Liver (tissue), 9 donors: ENCODE data around the gene DOCK9. TPM values are rescaled to one million over a fixed set of nuclear protein-coding genes. Genes with fewer than 3 reads are reported as not detected.

Experiments used
- DNase-seq: peaks from one replicate; pipeline ENCODE4 v3.0.0-alpha.2; 2017; ENCODE audit warnings: low spot score
- H3K27ac ChIP-seq, 2 donors: one replicate each; pipeline ENCODE4 v1.7.0; 2013; ENCODE audit warnings: inconsistent platforms in 2 of 2, low read length in 2 of 2, control low read depth in 1 of 2, low read depth in 1 of 2, mild to moderate bottlenecking in 1 of 2
- H3K27me3 ChIP-seq, 4 donors: one replicate each; pipeline versions ENCODE4 v1.6.1 to v1.7.0; 2013; ENCODE audit warnings: low read length in 3 of 4, inconsistent platforms in 1 of 4, mild to moderate bottlenecking in 1 of 4, moderate library complexity in 1 of 4; ENCODE audit not compliant: control insufficient read depth in 4 of 4, insufficient read depth in 4 of 4
- H3K36me3 ChIP-seq, 4 donors: one replicate each; pipeline versions ENCODE4 v1.6.1 to v1.7.0; 2013; ENCODE audit warnings: low read length in 3 of 4, mild to moderate bottlenecking in 3 of 4, low read depth in 1 of 4, moderate library complexity in 1 of 4; ENCODE audit not compliant: control insufficient read depth in 4 of 4, insufficient read depth in 3 of 4
- H3K4me1 ChIP-seq, 4 donors: one replicate each; pipeline versions ENCODE4 v1.6.1 to v1.7.0; 2013; ENCODE audit warnings: low read length in 3 of 4, mild to moderate bottlenecking in 3 of 4, moderate library complexity in 1 of 4; ENCODE audit not compliant: control insufficient read depth in 4 of 4, insufficient read depth in 4 of 4
- H3K4me3 ChIP-seq, 3 donors: one replicate each; pipeline versions ENCODE4 v1.6.1 to v1.7.0; 2013; ENCODE audit warnings: low read length in 3 of 3, control low read depth in 1 of 3, low read depth in 1 of 3, mild to moderate bottlenecking in 1 of 3
- H3K9ac ChIP-seq, 2 donors: one replicate each; pipeline ENCODE4 v1.7.0; 2013; ENCODE audit warnings: low read length in 2 of 2, mild to moderate bottlenecking in 2 of 2, moderate library complexity in 2 of 2, control low read depth in 1 of 2, low read depth in 1 of 2
- H3K9me3 ChIP-seq, 4 donors: one replicate each; pipeline versions ENCODE4 v1.6.1 to v1.7.0; 2013; ENCODE audit warnings: low read length in 3 of 4; ENCODE audit not compliant: control insufficient read depth in 4 of 4
- ATF3 ChIP-seq: IDR thresholded peaks from 2 replicates; pipeline ENCODE4 v1.6.1; 2016; ENCODE audit warnings: antibody characterized with exemption
- CTCF ChIP-seq: fragments of 150-350 bp; IDR thresholded peaks from 2 replicates; pipeline ENCODE4 v1.5.1; 2017; ENCODE audit warnings: improper control_type of control experiment, low read depth, low read length; ENCODE audit not compliant: missing input control
- EGR1 ChIP-seq, 2 donors: IDR thresholded peaks; 2 replicates each; pipeline ENCODE4 v1.6.1; 2016 to 2018; ENCODE audit warnings: antibody characterized with exemption in 2 of 2, low read depth in 2 of 2
- FOXA1 ChIP-seq: IDR thresholded peaks from 2 replicates; pipeline ENCODE4 v1.6.1; 2016; ENCODE audit warnings: antibody characterized with exemption
- FOXA2 ChIP-seq: IDR thresholded peaks from 2 replicates; pipeline ENCODE4 v1.6.1; 2016; ENCODE audit warnings: antibody characterized with exemption
- GABPA ChIP-seq, 2 donors: IDR thresholded peaks in 1 of 2; conservative IDR thresholded peaks in 1 of 2; 2 replicates each; pipeline ENCODE4 v1.6.1; 2016; ENCODE audit warnings: antibody characterized with exemption in 2 of 2, mild to moderate bottlenecking in 1 of 2, moderate library complexity in 1 of 2
- HNF4A ChIP-seq, 2 donors: conservative IDR thresholded peaks; 2 replicates each; pipeline ENCODE4 v1.6.1; 2016; ENCODE audit warnings: antibody characterized with exemption in 2 of 2, mild to moderate bottlenecking in 2 of 2
- HNF4G ChIP-seq: IDR thresholded peaks from 2 replicates; pipeline ENCODE4 v1.6.1; 2016; ENCODE audit warnings: antibody characterized with exemption
- JUND ChIP-seq, 2 donors: IDR thresholded peaks; 2 replicates each; pipeline ENCODE4 v1.6.1; 2016; ENCODE audit warnings: antibody characterized with exemption in 2 of 2
- MAX ChIP-seq: IDR thresholded peaks from 2 replicates; pipeline ENCODE4 v1.6.1; 2016; ENCODE audit warnings: antibody characterized with exemption
- NR2F2 ChIP-seq: IDR thresholded peaks from 2 replicates; pipeline ENCODE4 v1.6.1; 2016; ENCODE audit warnings: antibody characterized with exemption
- RAD21 ChIP-seq, 2 donors: IDR thresholded peaks; 2 replicates each; pipeline ENCODE4 v1.6.1; 2016; ENCODE audit warnings: antibody characterized with exemption in 2 of 2, mild to moderate bottlenecking in 2 of 2
- REST ChIP-seq: IDR thresholded peaks from 2 replicates; pipeline ENCODE4 v1.6.1; 2016; ENCODE audit warnings: antibody characterized with exemption, mild to moderate bottlenecking
- RXRA ChIP-seq, 2 donors: IDR thresholded peaks; 2 replicates each; pipeline ENCODE4 v1.6.1; 2017 to 2018; ENCODE audit warnings: antibody characterized with exemption in 2 of 2, mild to moderate bottlenecking in 1 of 2
- SP1 ChIP-seq: IDR thresholded peaks from 2 replicates; pipeline ENCODE4 v1.6.1; 2018; ENCODE audit warnings: antibody characterized with exemption, mild to moderate bottlenecking
- TAF1 ChIP-seq: conservative IDR thresholded peaks from 2 replicates; pipeline ENCODE4 v1.6.1; 2016; ENCODE audit warnings: antibody characterized with exemption, mild to moderate bottlenecking
- YY1 ChIP-seq: IDR thresholded peaks from 2 replicates; pipeline ENCODE4 v1.6.1; 2016; ENCODE audit warnings: antibody characterized with exemption, mild to moderate bottlenecking
- WGBS: extraction: QIAGEN DNeasy Blood & Tissue Kit; methylation state at CpG from one replicate; pipeline ENCODE4 v1.1.7; 2013; 5-methylcytosine and 5-hydroxymethylcytosine counted together
- polyA plus RNA-seq, 2 donors: library from polyadenylated mRNA; stranded (reverse) in 1 of 2; unstranded in 1 of 2; fragments of 200-250 nt in 1 of 2; fragments of >200 nt in 1 of 2; fragmentation: Nextera tagmentation in 1 of 2; extraction: Ambion mirVana in 1 of 2; gene quantifications; one replicate each; pipeline versions ENCODE4 v1.2.1 to v1.2.3, GENCODE V29; 2013 to 2015
- total RNA-seq, 2 donors: library from RNA; depleted of rRNA; stranded (reverse); fragments of >200 nt; gene quantifications; one replicate each; pipeline ENCODE4 v1.2.3, GENCODE V29; 2014
- donor health status: healthy.
- donor health status: healthy.
- donor health status: healthy.
- donor health status: healthy.
- donor health status: healthy.

Gene DOCK9
- total and polyA plus RNA-seq, 4 donors: 5.4 to 31.3 (median 10.6) TPM

GRCh38 chr13:98752467-98753290, 225.2 kb downstream of the DOCK9 start, which contains the start of gene SLC15A1:
Gene SLC15A1 (minus strand): TSS chr13:98752672. CDS start chr13:98752598, 74 bp downstream.
- Histone ChIP-seq H3K27me3 (no peaks in the 10 kb centered on the region), H3K9me3 (no peaks in the 10 kb centered on the region), H3K4me3 (peak within 1 kb of the TSS; percentile 33 to 72 (median 70)), H3K4me1 (peaks cover 5 to 27% (median 16%) of the 10 kb centered on the region in 4 donors), H3K9ac (peak within 1 kb of the TSS; percentile 28 to 30), H3K27ac (peak within 1 kb of the TSS; percentile 25 to 32), H3K36me3 (no peaks in the 10 kb centered on the region)
- WGBS: 7% methylated on average over 59 of the region's 59 CpGs
- DNase-seq: no peak
- TF ChIP-seq HNF4G (no peak), EGR1 (IDR thresholded peaks at IDR 0.05; ENCODE audit: low read depth in 2 of 2) (no peak), JUND (IDR thresholded peaks at IDR 0.05) (no peak), RAD21 (IDR thresholded peaks at IDR 0.05) (peak in 1 of 2 donors; percentile 17)

- H3K4me3 ChIP-seq: peak overlapping the region; percentile 33 to 72 (median 70)
- H3K27ac ChIP-seq: peak overlapping the region; percentile 25 to 32
- WGBS: 1% methylated on average over 36 of the region's 36 CpGs
- no peak for DNase-seq
- peaks cover 10 to 33% (median 21%) of the 10 kb centered on the region in 4 donors for H3K4me1 ChIP-seq
- no peaks in the 10 kb centered on the region for H3K27me3 ChIP-seq
- H3K9me3 ChIP-seq: no peaks in the 10 kb centered on the region
- TF ChIP-seq RAD21 (IDR thresholded peaks at IDR 0.05): no peak
- TF ChIP-seq FOXA2: no peak
- no peak for TF ChIP-seq RXRA (IDR thresholded peaks at IDR 0.05)
- TF ChIP-seq FOXA1: no peak
- no peak for TF ChIP-seq TAF1
- no peak for TF ChIP-seq MAX
- peak overlapping the region; percentile 28 to 30 for H3K9ac ChIP-seq
- no peaks in the 10 kb centered on the region for H3K36me3 ChIP-seq
Measured at GRCh38 chr13:98751861-98752466, 225.9 kb downstream of the DOCK9 start.

GRCh38 chr13:98751367-98751782, 226.5 kb downstream of the DOCK9 start:
- H3K9ac ChIP-seq: no peak overlapping the region
- no peaks in the 10 kb centered on the region for H3K36me3 ChIP-seq
- no peaks in the 10 kb centered on the region for H3K9me3 ChIP-seq
- H3K4me1 ChIP-seq: peaks cover 12 to 37% (median 22%) of the 10 kb centered on the region in 4 donors
- peak overlapping the region in 2 of 3 donors; percentile 70 to 72 for H3K4me3 ChIP-seq
- no peaks in the 10 kb centered on the region for H3K27me3 ChIP-seq
- no peak for DNase-seq
- WGBS: 32% methylated on average over 8 of the region's 8 CpGs
- peak overlapping the region; percentile 25 to 32 for H3K27ac ChIP-seq
- TF ChIP-seq NR2F2 (no peak), RXRA (IDR thresholded peaks at IDR 0.05) (no peak), FOXA2 (no peak), SP1 (peak; percentile 27), YY1 (no peak), MAX (no peak), REST (no peak), FOXA1 (no peak), HNF4A (conservative IDR thresholded peaks at IDR 0.05) (peak; percentile 47 to 49), EGR1 (IDR thresholded peaks at IDR 0.05; ENCODE audit: low read depth in 2 of 2) (peak in 1 of 2 donors; percentile 13), RAD21 (IDR thresholded peaks at IDR 0.05) (peak in 1 of 2 donors; percentile 47), JUND (IDR thresholded peaks at IDR 0.05) (no peak), CTCF (peak; percentile 19), GABPA (IDR thresholded peaks at IDR 0.05 in 1 of 2, conservative IDR thresholded peaks at IDR 0.05 in 1 of 2) (no peak), ATF3 (no peak), TAF1 (peak; percentile 80), HNF4G (no peak)
